IMR-90 (cell line): ENCODE data around the gene C6. TPM values are rescaled to one million over a fixed set of nuclear protein-coding genes. Genes with fewer than 3 reads are reported as not detected.
A peak's percentile ranks its signal among the peaks of the same experiment; 100 is the strongest.

Experiments
- ATAC-seq: fragments of 200-7000 bp; cut with Tn5 transposase; 2 replicates; pipeline ENCODE4 v1.9.1; 2020; ENCODE audit warnings: low read depth, mild to moderate bottlenecking, moderate library complexity
- BruUV-seq: library from RNA; stranded (reverse); fragments of 400-500 nt; replicated peaks from 2 replicates; lab custom pipeline; 2021; lab: Mats Ljungman, UMichigan
- CTCF ChIA-PET: fragments of 300-600 bp; formaldehyde crosslinking; extraction: SDS; loops from one replicate; lab custom pipeline; 2021; ENCODE audit warnings: antibody characterized with exemption; lab: Yijun Ruan, JAX
- POLR2A ChIA-PET: fragments of 300-600 bp; sonication (Branson Sonifier 250); formaldehyde crosslinking; loops from one replicate; lab custom pipeline; 2022; ENCODE audit warnings: antibody characterized with exemption; ENCODE audit not compliant: unreplicated experiment; lab: Charles Lee
- DNase-seq: peaks from one replicate; pipeline ENCODE4 v3.0.0; 2013
- H2AFZ ChIP-seq: replicated peaks from 2 replicates; pipeline ENCODE3; 2013; ENCODE audit warnings: low read length, mild to moderate bottlenecking; ENCODE audit not compliant: poor library complexity
- H2AK5ac ChIP-seq: 2 replicates; pipeline ENCODE4 v1.6.1; 2013; ENCODE audit warnings: low read depth, low read length, inconsistent platforms
- H2AK9ac ChIP-seq: replicated peaks from 2 replicates; pipeline ENCODE3; 2013; ENCODE audit warnings: mild to moderate bottlenecking, low read depth, low read length, moderate library complexity; ENCODE audit not compliant: poor library complexity
- H2BK120ac ChIP-seq: 2 replicates; pipeline ENCODE4 v1.6.1; 2013; ENCODE audit warnings: low read depth, low read length, inconsistent platforms
- H2BK15ac ChIP-seq: 3 replicates; pipeline ENCODE4 v1.6.1; 2013; ENCODE audit warnings: low read depth, low read length, inconsistent platforms
- H2BK20ac ChIP-seq: 2 replicates; pipeline ENCODE4 v1.6.1; 2013; ENCODE audit warnings: low read depth, mild to moderate bottlenecking, inconsistent platforms, low read length, moderate library complexity
- H2BK5ac ChIP-seq: 2 replicates; pipeline ENCODE4 v1.6.1; 2013; ENCODE audit warnings: mild to moderate bottlenecking, low read depth, low read length, inconsistent platforms; ENCODE audit not compliant: poor library complexity, severe bottlenecking
- H3K14ac ChIP-seq: replicated peaks from 2 replicates; pipeline ENCODE4 v1.6.1; 2013; ENCODE audit warnings: low read depth, low read length, inconsistent platforms
- H3K18ac ChIP-seq: 2 replicates; pipeline ENCODE4 v1.6.1; 2013; ENCODE audit warnings: low read depth, low read length, control low read depth
- H3K23ac ChIP-seq: 2 replicates; pipeline ENCODE4 v1.6.1; 2013; ENCODE audit warnings: low read depth, low read length, inconsistent platforms
- H3K27ac ChIP-seq: 2 replicates; pipeline ENCODE4 v1.5.1; 2013; ENCODE audit warnings: mild to moderate bottlenecking, control low read depth, low read length; ENCODE audit not compliant: insufficient read depth
- H3K27me3 ChIP-seq: 2 replicates; pipeline ENCODE4 v1.6.1; 2013; ENCODE audit warnings: low read length; ENCODE audit not compliant: control insufficient read depth, insufficient read depth
- H3K36me3 ChIP-seq: 2 replicates; pipeline ENCODE4 v1.6.1; 2013; ENCODE audit warnings: low read length, mixed read lengths; ENCODE audit not compliant: control insufficient read depth, insufficient read depth
- H3K4ac ChIP-seq: 2 replicates; pipeline ENCODE4 v1.6.1; 2013; ENCODE audit warnings: low read depth, low read length, inconsistent platforms
- H3K4me1 ChIP-seq: 2 replicates; pipeline ENCODE4 v1.6.1; 2013; ENCODE audit warnings: low read length, mixed read lengths; ENCODE audit not compliant: control insufficient read depth, insufficient read depth
- H3K4me2 ChIP-seq: 2 replicates; pipeline ENCODE4 v1.6.1; 2013; ENCODE audit warnings: low read depth, mild to moderate bottlenecking, control low read depth, low read length, moderate library complexity
- H3K4me3 ChIP-seq: 2 replicates; pipeline ENCODE4 v1.5.1; 2013; ENCODE audit warnings: low read depth, mild to moderate bottlenecking, control low read depth, low read length, moderate library complexity; ENCODE audit not compliant: insufficient read depth
- H3K56ac ChIP-seq: 2 replicates; pipeline ENCODE4 v1.6.1; 2013; ENCODE audit warnings: low read length, inconsistent platforms; ENCODE audit not compliant: insufficient read depth; ENCODE audit errors: extremely low read depth
- H3K79me1 ChIP-seq, 2 experiments: 2 replicates each; pipeline ENCODE4 v1.6.1; 2013; ENCODE audit warnings: low read length in 2 of 2, inconsistent platforms in 1 of 2, low read depth in 1 of 2
- H3K9ac ChIP-seq: 2 replicates; pipeline ENCODE4 v1.6.1; 2013; ENCODE audit warnings: low read depth, low read length, control low read depth
- H3K9me1 ChIP-seq: 2 replicates; pipeline ENCODE4 v1.6.1; 2013; ENCODE audit warnings: low read length, inconsistent platforms; ENCODE audit not compliant: insufficient read depth
- H3K9me3 ChIP-seq: 2 replicates; pipeline ENCODE4 v1.6.1; 2013; ENCODE audit warnings: low read length; ENCODE audit not compliant: control insufficient read depth, insufficient read depth
- H4K20me1 ChIP-seq: 2 replicates; pipeline ENCODE4 v1.6.1; 2013; ENCODE audit warnings: low read length, inconsistent platforms; ENCODE audit not compliant: insufficient read depth
- H4K5ac ChIP-seq: 2 replicates; pipeline ENCODE4 v1.6.1; 2013; ENCODE audit warnings: mild to moderate bottlenecking, low read depth, low read length, control low read depth
- H4K8ac ChIP-seq, 2 experiments: 2 replicates each; pipeline ENCODE4 v1.6.1; 2013; ENCODE audit warnings: low read depth in 2 of 2, low read length in 2 of 2, control low read depth in 1 of 2, inconsistent platforms in 1 of 2
- H4K91ac ChIP-seq: 2 replicates; pipeline ENCODE4 v1.6.1; 2013; ENCODE audit warnings: low read depth, low read length, inconsistent platforms; ENCODE audit not compliant: insufficient read depth
- BHLHE40 ChIP-seq: fragments of 150-350 bp; IDR thresholded peaks from 2 replicates; pipeline ENCODE4 v1.6.1; 2016; ENCODE audit warnings: mild to moderate bottlenecking, low read depth, low read length
- CEBPB ChIP-seq: IDR thresholded peaks from 2 replicates; pipeline ENCODE4 v1.6.1; 2012; ENCODE audit warnings: low read depth, low read length, improper control_type of control experiment
- CHD1 ChIP-seq: IDR thresholded peaks from 2 replicates; pipeline ENCODE4 v1.6.1; 2012; ENCODE audit warnings: low read depth, low read length, improper control_type of control experiment
- CTCF ChIP-seq: conservative IDR thresholded peaks from 2 replicates; pipeline ENCODE4 v1.5.1; 2012; ENCODE audit warnings: mild to moderate bottlenecking, low read depth, low read length, improper control_type of control experiment
- FOS ChIP-seq: fragments of 150-350 bp; IDR thresholded peaks from 2 replicates; pipeline ENCODE4 v1.6.1; 2016; ENCODE audit warnings: low read depth, low read length
- MAFK ChIP-seq: IDR thresholded peaks from 2 replicates; pipeline ENCODE4 v1.6.1; 2012; ENCODE audit warnings: low read depth, low read length, improper control_type of control experiment
- MAZ ChIP-seq: IDR thresholded peaks from 2 replicates; pipeline ENCODE4 v1.6.1; 2012; ENCODE audit warnings: low read depth, mild to moderate bottlenecking, low read length, improper control_type of control experiment, moderate library complexity, borderline replicate concordance
- MXI1 ChIP-seq: IDR thresholded peaks from 2 replicates; pipeline ENCODE4 v1.6.1; 2012; ENCODE audit warnings: low read depth, mild to moderate bottlenecking, low read length, moderate library complexity, borderline replicate concordance
- NFE2L2 ChIP-seq: fragments of 150-350 bp; IDR thresholded peaks from 2 replicates; pipeline ENCODE4 v1.6.1; 2016; ENCODE audit warnings: low read depth, mild to moderate bottlenecking, low read length
- POLR2A ChIP-seq: IDR thresholded peaks from 2 replicates; pipeline ENCODE4 v1.6.1; 2012; ENCODE audit warnings: mild to moderate bottlenecking, low read depth, low read length
- RAD21 ChIP-seq: IDR thresholded peaks from 2 replicates; pipeline ENCODE4 v1.6.1; 2012; ENCODE audit warnings: low read length, improper control_type of control experiment
- RCOR1 ChIP-seq: IDR thresholded peaks from 2 replicates; pipeline ENCODE4 v1.6.1; 2012; ENCODE audit warnings: mild to moderate bottlenecking, low read length, improper control_type of control experiment; ENCODE audit not compliant: insufficient replicate concordance
- RFX5 ChIP-seq: IDR thresholded peaks from 2 replicates; pipeline ENCODE4 v1.8.0; 2012; ENCODE audit warnings: low read depth, mild to moderate bottlenecking, low read length, moderate library complexity
- SMC3 ChIP-seq: fragments of 150-350 bp; IDR thresholded peaks from 2 replicates; pipeline ENCODE4 v1.6.1; 2016; ENCODE audit warnings: low read depth, mild to moderate bottlenecking, antibody characterized with exemption, low read length, moderate library complexity
- USF2 ChIP-seq: fragments of 150-350 bp; IDR thresholded peaks from 2 replicates; pipeline ENCODE4 v1.6.1; 2017; ENCODE audit warnings: mild to moderate bottlenecking, antibody characterized with exemption, low read length, low read depth
- WGBS, 2 experiments: methylation state at CpG; one replicate each; pipeline versions ENCODE4 v1.1.5 to v1.1.7; 2013; ENCODE audit warnings: missing lambda C conversion rate in 2 of 2; ENCODE audit not compliant: insufficient read length in 1 of 2; ENCODE audit errors: extremely low coverage in 2 of 2; 5-methylcytosine and 5-hydroxymethylcytosine counted together
- dilution Hi-C: fragments of 300-500 bp; cut with HindIII; formaldehyde crosslinking; loops from one replicate; pipeline ENCODE4 v1.14.3; 2018; ENCODE audit warnings: low sequenced_read_pairs; ENCODE audit not compliant: unreplicated experiment
- in situ Hi-C: fragments of 300-500 bp; cut with MboI; formaldehyde crosslinking; loops from 3 replicates; pipeline ENCODE4 v1.14.3; 2019; ENCODE audit warnings: low sequenced_read_pairs, inconsistent platforms, mixed read lengths
- intact Hi-C: fragments of 100-400 bp; cut with micrococcal nuclease; formaldehyde crosslinking; loops from 2 replicates; pipeline ENCODE4 v1.10.0; 2022
- polyA plus RNA-seq, 3 experiments: library from polyadenylated mRNA; depleted of rRNA; stranded (reverse); fragments of >200 nt; gene quantifications; 2 replicates each; pipeline ENCODE4 v1.2.3, GENCODE V29; 2012; ENCODE audit warnings: low replicate concordance in 1 of 3
- total RNA-seq: library from RNA; depleted of rRNA; stranded (reverse); fragments of >200 nt; gene quantifications from 2 replicates; pipeline ENCODE4 v1.2.3, GENCODE V29; 2012
- TF ChIP-seq, protein P1 (sequence below): fragments of 150-350 bp; IDR thresholded peaks from 2 replicates; pipeline ENCODE4 v1.6.1; 2016; ENCODE audit warnings: low read depth, mild to moderate bottlenecking, low read length, moderate library complexity, borderline replicate concordance

The C6 gene
- total and polyA plus RNA-seq, 2 of the 4 experiments (the other 2 are of a cell fraction): 0.05 to 0.18 TPM

GRCh38 chr5:41122459-41122858 is 90.9 kb downstream of the C6 start:
- peak overlapping the region; percentile 31 for H3K4ac ChIP-seq
- 100% methylated on average over 1 of the region's 7 CpGs; no CpG with 5 or more reads in 1 of the 2 experiments for whole genome bisulfite sequencing, 2 experiments
- intact Hi-C loops (no loop called here), in situ Hi-C loops (no loop called here), dilution Hi-C loops (no loop called here)
- H3K36me3 ChIP-seq: no peaks in the 10 kb centered on the region
- H4K91ac ChIP-seq: no peak overlapping the region; the same call in 1 of the 2 replicates
- no peak overlapping the region for H3K56ac ChIP-seq
- H2BK120ac ChIP-seq: peak overlapping the region; percentile 43
- POLR2A ChIA-PET: no interaction called here
- no peak overlapping the region for H3K4me3 ChIP-seq
- H3K27me3 ChIP-seq: no peaks in the 10 kb centered on the region
- no peaks in the 10 kb centered on the region for H3K79me1 ChIP-seq
- no peak overlapping the region for H3K27ac ChIP-seq
- H4K20me1 ChIP-seq: no peaks in the 10 kb centered on the region
- no peak overlapping the region; the same call in 1 of the 2 replicates for H4K5ac ChIP-seq
- no TSS peak for BruUV-seq
- H3K23ac ChIP-seq: no peak overlapping the region
- H3K9me3 ChIP-seq: no peaks in the 10 kb centered on the region
- no peak overlapping the region for H2BK5ac ChIP-seq
- no peak overlapping the region for H3K4me2 ChIP-seq
- H2AFZ ChIP-seq: peak overlapping the region; percentile 23
- CTCF ChIA-PET: interaction anchor here (1.8 kb wide), 1 partner anchor 218 kb away, joined by 4 read pairs; no protein-coding TSS in a partner anchor
- DNase-seq (no peak), ATAC-seq (no peak)
- H3K9me1 ChIP-seq: no peaks in the 10 kb centered on the region
- no peak overlapping the region for H4K8ac ChIP-seq
- H2BK15ac ChIP-seq: no peak overlapping the region
- H3K4me1 ChIP-seq: no peaks in the 10 kb centered on the region
- TF ChIP-seq CTCF (no peak), NFE2L2 (no peak), RCOR1 (no peak), POLR2A (no peak), BHLHE40 (no peak), SMC3 (no peak), MAZ (no peak), RAD21 (no peak), CHD1 (no peak), MXI1 (no peak), FOS (no peak), CEBPB (no peak), MAFK (no peak), RFX5 (no peak), USF2 (no peak)
- TF ChIP-seq, protein P1, sequence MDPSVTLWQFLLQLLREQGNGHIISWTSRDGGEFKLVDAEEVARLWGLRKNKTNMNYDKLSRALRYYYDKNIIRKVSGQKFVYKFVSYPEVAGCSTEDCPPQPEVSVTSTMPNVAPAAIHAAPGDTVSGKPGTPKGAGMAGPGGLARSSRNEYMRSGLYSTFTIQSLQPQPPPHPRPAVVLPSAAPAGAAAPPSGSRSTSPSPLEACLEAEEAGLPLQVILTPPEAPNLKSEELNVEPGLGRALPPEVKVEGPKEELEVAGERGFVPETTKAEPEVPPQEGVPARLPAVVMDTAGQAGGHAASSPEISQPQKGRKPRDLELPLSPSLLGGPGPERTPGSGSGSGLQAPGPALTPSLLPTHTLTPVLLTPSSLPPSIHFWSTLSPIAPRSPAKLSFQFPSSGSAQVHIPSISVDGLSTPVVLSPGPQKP: no peak
- H2BK20ac ChIP-seq: peak overlapping the region; percentile 72; the same call in 1 of the 2 replicates
- H2AK5ac ChIP-seq: peak overlapping the region; percentile 76
- no peak overlapping the region for H3K9ac ChIP-seq
- H3K14ac ChIP-seq: peak overlapping the region; percentile 53; the same call in 1 of the 2 replicates
- no peak overlapping the region for H2AK9ac ChIP-seq
- no peak overlapping the region for H3K18ac ChIP-seq
